OCI-LY7 (cell line): ENCODE data around the gene RNPEPL1. TPM values are rescaled to one million over a fixed set of nuclear protein-coding genes. Genes with fewer than 3 reads are reported as not detected.
"Not testable (repeated sequence)": the region's sequence is repeated elsewhere in the genome, so short reads cannot be mapped to it uniquely, and the experiment has no call there.

ENCODE experiments used
- BruUV-seq: library from RNA; stranded (reverse); fragments of 400-500 nt; replicated peaks from 2 replicates; lab custom pipeline; 2021; lab: Mats Ljungman, UMichigan
- CTCF ChIA-PET: fragments of 300-600 bp; sonication (Branson Sonifier 250); formaldehyde crosslinking; loops from one replicate; lab custom pipeline; 2022; ENCODE audit warnings: antibody characterized with exemption; ENCODE audit not compliant: unreplicated experiment; lab: Charles Lee
- POLR2A ChIA-PET: fragments of 300-600 bp; sonication (Branson Sonifier 250); formaldehyde crosslinking; loops from one replicate; lab custom pipeline; 2022; ENCODE audit warnings: antibody characterized with exemption; lab: Charles Lee
- DNase-seq: peaks from one replicate; pipeline ENCODE4 v3.0.0-alpha.2; 2015; ENCODE audit warnings: low spot score
- H2AFZ ChIP-seq: fragments of 200-600 bp; sonication (generic), shearing (Covaris generic); 2 replicates; pipeline ENCODE4 v1.6.1; 2014; ENCODE audit warnings: mild to moderate bottlenecking, antibody characterized with exemption, low read length, moderate library complexity
- H3K27ac ChIP-seq: fragments of 200-600 bp; sonication (generic); 2 replicates; pipeline ENCODE4 v1.5.1; 2014; ENCODE audit warnings: mixed run types, low read depth, mild to moderate bottlenecking, moderate library complexity, low read length, inconsistent platforms; ENCODE audit not compliant: poor library complexity, severe bottlenecking
- H3K36me3 ChIP-seq: fragments of 200-600 bp; sonication (generic); 2 replicates; pipeline ENCODE4 v1.6.1; 2014; ENCODE audit warnings: mild to moderate bottlenecking, antibody characterized with exemption, low read length, moderate library complexity, mixed read lengths; ENCODE audit not compliant: insufficient read depth
- H3K4me1 ChIP-seq: fragments of 200-600 bp; sonication (generic); 2 replicates; pipeline ENCODE4 v1.5.1; 2014; ENCODE audit warnings: mild to moderate bottlenecking, low read length; ENCODE audit not compliant: insufficient read depth, poor library complexity, severe bottlenecking
- H3K4me2 ChIP-seq: fragments of 200-600 bp; sonication (generic); 2 replicates; pipeline ENCODE4 v1.6.1; 2014; ENCODE audit warnings: mild to moderate bottlenecking, low read length
- H3K4me3 ChIP-seq: fragments of 200-600 bp; sonication (generic); 2 replicates; pipeline ENCODE4 v1.5.1; 2014; ENCODE audit warnings: mild to moderate bottlenecking, low read depth, low read length; ENCODE audit not compliant: poor library complexity, severe bottlenecking
- H3K79me2 ChIP-seq: fragments of 200-600 bp; sonication (generic); 2 replicates; pipeline ENCODE4 v1.6.1; 2016; ENCODE audit warnings: low read depth, mild to moderate bottlenecking, low read length, moderate library complexity, mixed read lengths; ENCODE audit not compliant: insufficient read depth
- H3K9me2 ChIP-seq: fragments of 200-600 bp; sonication (generic); 2 replicates; pipeline ENCODE4 v1.6.1; 2016; ENCODE audit warnings: mild to moderate bottlenecking, low read length, mixed read lengths; ENCODE audit not compliant: insufficient read depth
- H3K9me3 ChIP-seq: fragments of 200-600 bp; sonication (generic); 2 replicates; pipeline ENCODE4 v1.6.1; 2014; ENCODE audit warnings: mild to moderate bottlenecking, mixed run types, low read length, mixed read lengths
- H4K20me1 ChIP-seq: fragments of 200-600 bp; sonication (generic); 2 replicates; pipeline ENCODE4 v1.6.1; 2014; ENCODE audit warnings: mild to moderate bottlenecking, antibody characterized with exemption, low read length, moderate library complexity, mixed read lengths; ENCODE audit not compliant: insufficient read depth
- EZH2phosphoT487 ChIP-seq: fragments of 200-600 bp; sonication (generic); IDR thresholded peaks from 2 replicates; pipeline ENCODE4 v1.6.1; 2018; ENCODE audit warnings: low read depth, borderline replicate concordance, mild to moderate bottlenecking, mixed run types, antibody characterized with exemption, low read length, moderate library complexity, mixed read lengths
- intact Hi-C: fragments of 100-400 bp; cut with micrococcal nuclease; formaldehyde crosslinking; loops from one replicate; pipeline ENCODE4 v1.10.0; 2022; ENCODE audit not compliant: unreplicated experiment
- total RNA-seq, 2 experiments: library from RNA; depleted of rRNA in 1 of 2; stranded (reverse); fragments of >200 nt in 1 of 2; shearing (Covaris generic) in 1 of 2; gene quantifications; 2 replicates each; pipeline ENCODE4 v1.2.3, GENCODE V29; 2014 to 2022
- TF ChIP-seq, protein P1 (sequence below): fragments of 200-600 bp; sonication (generic); conservative IDR thresholded peaks from 2 replicates; pipeline ENCODE4 v1.5.1; 2014; ENCODE audit warnings: mild to moderate bottlenecking, antibody characterized with exemption, low read length, moderate library complexity, mixed read lengths

The RNPEPL1 gene
- total RNA-seq, 2 experiments from 2014 or later, result 41.9 to 51.8 TPM

DNA sequence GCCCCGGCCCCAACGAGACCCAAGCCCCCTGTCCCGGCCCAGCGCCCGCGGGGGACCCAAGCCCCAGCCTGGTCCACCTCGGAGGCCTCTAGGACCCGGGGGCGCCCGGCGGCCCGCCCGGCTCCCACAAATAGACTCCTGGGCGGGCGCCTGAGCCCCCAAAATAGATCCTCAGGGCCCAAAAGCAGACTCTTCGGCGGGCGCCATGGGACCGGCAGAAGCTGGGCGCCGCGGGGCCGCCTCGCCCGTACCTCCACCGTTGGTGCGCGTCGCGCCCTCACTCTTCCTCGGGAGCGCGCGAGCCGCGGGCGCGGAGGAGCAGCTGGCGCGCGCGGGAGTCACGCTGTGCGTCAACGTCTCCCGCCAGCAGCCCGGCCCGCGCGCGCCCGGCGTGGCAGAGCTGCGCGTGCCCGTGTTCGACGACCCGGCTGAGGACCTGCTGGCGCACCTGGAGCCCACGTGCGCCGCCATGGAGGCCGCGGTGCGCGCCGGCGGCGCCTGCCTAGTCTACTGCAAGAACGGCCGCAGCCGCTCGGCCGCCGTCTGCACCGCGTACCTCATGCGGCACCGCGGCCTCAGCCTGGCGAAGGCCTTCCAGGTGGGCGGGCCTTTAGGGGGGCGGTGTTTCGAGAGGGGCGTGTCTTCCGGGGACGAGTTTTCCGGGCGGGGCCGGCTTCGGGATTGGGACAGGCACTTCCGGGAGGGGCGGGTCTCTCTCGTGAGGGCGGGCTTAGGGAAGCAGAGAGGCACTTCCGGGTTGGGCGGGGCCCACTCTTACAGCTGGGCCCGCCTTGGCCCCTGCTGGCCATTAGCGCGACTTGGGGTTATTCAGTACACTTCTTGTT is 7.6 kb upstream of the RNPEPL1 start:
- POLR2A ChIA-PET, result interaction anchor here (0.6 to 4.6 kb wide), 5 partner anchors 9 to 217 kb away, joined by 3 to 37 read pairs (median 3); partner anchors contain the start of gene CAPN10
- peaks cover 44% of the 10 kb centered on the region; the same call in 1 of the 2 replicates for H3K79me2 ChIP-seq

DNA sequence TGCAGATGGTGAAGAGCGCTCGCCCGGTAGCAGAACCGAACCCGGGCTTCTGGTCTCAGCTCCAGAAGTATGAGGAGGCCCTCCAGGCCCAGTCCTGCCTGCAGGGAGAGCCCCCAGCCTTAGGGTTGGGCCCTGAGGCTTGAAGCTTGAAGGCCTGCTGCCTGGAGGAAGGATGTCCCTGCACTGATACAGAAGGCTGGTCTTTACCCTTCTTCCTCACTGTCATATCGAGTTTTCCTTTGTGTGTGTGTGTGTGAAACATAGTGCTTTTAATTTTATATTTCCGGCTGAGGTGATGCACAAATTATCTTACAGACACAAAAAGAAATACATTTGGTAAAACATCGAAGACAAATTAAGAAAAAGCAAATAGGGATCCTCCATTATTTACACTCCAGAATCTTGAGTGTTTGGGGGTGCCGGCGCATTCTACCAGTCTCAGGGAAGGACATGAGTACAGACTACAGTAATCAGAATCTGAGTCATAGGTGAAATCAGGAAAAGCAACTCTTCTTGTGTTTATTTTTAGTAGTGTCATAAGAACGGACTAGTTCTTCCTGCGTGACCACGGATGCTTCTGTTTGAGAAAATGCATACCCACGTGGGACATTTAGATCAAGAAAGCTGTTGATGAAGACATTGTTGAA is 6.8 kb upstream of the RNPEPL1 start:
- Histone ChIP-seq H2AFZ (no peak overlapping the region), H3K27ac (peak overlapping the region; percentile 86), H3K9me3 (no peaks in the 10 kb centered on the region), H4K20me1 (no peaks in the 10 kb centered on the region), H3K4me2 (peak overlapping the region; percentile 73), H3K9me2 (no peaks in the 10 kb centered on the region), H3K4me1 (peaks cover 65% of the 10 kb centered on the region), H3K4me3 (peak overlapping the region; percentile 91), H3K36me3 (peaks cover 38% of the 10 kb centered on the region), H3K79me2 (peaks cover 41% of the 10 kb centered on the region; the same call in 1 of the 2 replicates)
- peak; percentile 43 for DNase-seq
- no peak for TF ChIP-seq EZH2phosphoT487
- TF ChIP-seq, protein P1, sequence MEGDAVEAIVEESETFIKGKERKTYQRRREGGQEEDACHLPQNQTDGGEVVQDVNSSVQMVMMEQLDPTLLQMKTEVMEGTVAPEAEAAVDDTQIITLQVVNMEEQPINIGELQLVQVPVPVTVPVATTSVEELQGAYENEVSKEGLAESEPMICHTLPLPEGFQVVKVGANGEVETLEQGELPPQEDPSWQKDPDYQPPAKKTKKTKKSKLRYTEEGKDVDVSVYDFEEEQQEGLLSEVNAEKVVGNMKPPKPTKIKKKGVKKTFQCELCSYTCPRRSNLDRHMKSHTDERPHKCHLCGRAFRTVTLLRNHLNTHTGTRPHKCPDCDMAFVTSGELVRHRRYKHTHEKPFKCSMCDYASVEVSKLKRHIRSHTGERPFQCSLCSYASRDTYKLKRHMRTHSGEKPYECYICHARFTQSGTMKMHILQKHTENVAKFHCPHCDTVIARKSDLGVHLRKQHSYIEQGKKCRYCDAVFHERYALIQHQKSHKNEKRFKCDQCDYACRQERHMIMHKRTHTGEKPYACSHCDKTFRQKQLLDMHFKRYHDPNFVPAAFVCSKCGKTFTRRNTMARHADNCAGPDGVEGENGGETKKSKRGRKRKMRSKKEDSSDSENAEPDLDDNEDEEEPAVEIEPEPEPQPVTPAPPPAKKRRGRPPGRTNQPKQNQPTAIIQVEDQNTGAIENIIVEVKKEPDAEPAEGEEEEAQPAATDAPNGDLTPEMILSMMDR, result 0 out of 2 replicates have a peak, but pooled peaks have one; percentile 23
- ChIA-PET POLR2A (interaction anchor here (0.6 to 4.6 kb wide), 5 partner anchors 9 to 218 kb away, joined by 3 to 37 read pairs (median 3); partner anchors contain the start of gene CAPN10), CTCF (no interaction called here)
- TSS peak; percentile 88 for BruUV-seq
- intact Hi-C loops, result loop anchor here (1.0 to 5.0 kb wide), 2 partner anchors 48 to 1141 kb away; partner anchors contain the start of gene ING5

More for the DNA sequence above, 7.6 kb upstream of the RNPEPL1 start:
- Histone ChIP-seq H2AFZ (no peak overlapping the region), H3K4me3 (peak overlapping the region; percentile 91), H3K9me2 (no peaks in the 10 kb centered on the region), H3K4me1 (peaks cover 60% of the 10 kb centered on the region), H4K20me1 (no peaks in the 10 kb centered on the region), H3K36me3 (peaks cover 42% of the 10 kb centered on the region), H3K27ac (peak overlapping the region; percentile 86), H3K9me3 (no peaks in the 10 kb centered on the region), H3K4me2 (peak overlapping the region; percentile 78)
- BruUV-seq, result no TSS peak
- intact Hi-C loops, result loop anchor here (1.0 to 5.0 kb wide), 3 partner anchors 24 to 1142 kb away; partner anchors contain the start of gene ING5
- TF ChIP-seq, protein P1, result no peak
- no peak for TF ChIP-seq EZH2phosphoT487
- CTCF ChIA-PET, result no interaction called here
- DNase-seq, result peak; percentile 98

DNA sequence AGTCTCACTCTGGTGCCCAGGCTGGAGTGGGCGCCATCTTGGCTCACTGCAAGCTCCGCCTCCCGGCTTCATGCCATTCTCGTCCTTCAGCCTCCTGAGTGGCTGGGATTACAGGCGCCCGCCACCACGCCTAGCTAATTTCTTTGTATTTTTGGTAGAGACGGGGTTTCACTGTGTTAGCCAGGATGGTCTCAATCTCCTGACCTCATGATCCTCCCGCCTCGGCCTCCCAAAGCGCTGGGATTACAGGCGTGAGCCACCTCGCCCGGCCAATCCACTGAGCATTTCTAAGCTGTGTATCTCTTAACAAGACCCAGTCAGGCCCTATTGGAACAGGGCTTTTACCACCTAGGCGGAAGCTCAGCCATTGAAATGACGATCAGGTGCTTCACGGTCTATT is 5.1 kb upstream of the RNPEPL1 start:
- H3K9me3 ChIP-seq, BruUV-seq, CTCF ChIA-PET, H3K9me2 ChIP-seq, H2AFZ ChIP-seq, H3K27ac ChIP-seq, H4K20me1 ChIP-seq, DNase-seq, H3K4me3 ChIP-seq, H3K4me2 ChIP-seq: not testable (repeated sequence)
- POLR2A ChIA-PET, result interaction anchor here (0.7 to 4.6 kb wide), 2 partner anchors 23 to 208 kb away, joined by 4 to 37 read pairs; partner anchors contain the start of gene CAPN10
- peaks cover 27% of the 10 kb centered on the region; the same call in 1 of the 2 replicates for H3K79me2 ChIP-seq
- H3K36me3 ChIP-seq, result peaks cover 33% of the 10 kb centered on the region
- intact Hi-C loops, result loop anchor here (5.0 kb wide), 1 partner anchor 1139 kb away; the partner anchor contains the start of gene ING5
- peaks cover 68% of the 10 kb centered on the region for H3K4me1 ChIP-seq
